GM18520 (cell line): Measurements from ENCODE around the gene SRGAP1.

Experiments used
- ATAC-seq: cut with Tn5 transposase; IDR thresholded peaks from one replicate; pipeline ENCODE4 v1.9.1; 2021; ENCODE audit not compliant: unreplicated experiment

The SRGAP1 gene

GRCh38 chr12:63844391-63845341 is at the start of gene SRGAP1:
TSS of gene SRGAP1 (plus strand) at chr12:63844700. CDS start at chr12:63844817, 117 bp downstream.
- no peak for ATAC-seq

- ATAC-seq: no peak
Measured at GRCh38 chr12:63795032-63795687, 49.3 kb upstream of the SRGAP1 start.

- no peak for ATAC-seq
Measured at GRCh38 chr12:63795944-63796343, 48.6 kb upstream of the SRGAP1 start.

GRCh38 chr12:63802012-63802608 is 42.4 kb upstream of the SRGAP1 start:
- ATAC-seq: no peak

- ATAC-seq: no peak
Measured at GRCh38 chr12:63804746-63805145, 39.8 kb upstream of the SRGAP1 start.

- no peak for ATAC-seq
Measured at GRCh38 chr12:63805704-63806672, 38.5 kb upstream of the SRGAP1 start.

- ATAC-seq: no peak
Measured at GRCh38 chr12:63808631-63809030, 35.9 kb upstream of the SRGAP1 start.

- no peak for ATAC-seq
Measured at GRCh38 chr12:63809566-63809965, 34.9 kb upstream of the SRGAP1 start.

- no peak for ATAC-seq
Measured at GRCh38 chr12:63811334-63811733, 33.2 kb upstream of the SRGAP1 start.

- ATAC-seq: no peak
Measured at GRCh38 chr12:63811755-63812154, 32.7 kb upstream of the SRGAP1 start.

GRCh38 chr12:63814146-63814772 is 30.2 kb upstream of the SRGAP1 start:
- no peak for ATAC-seq

- ATAC-seq: no peak
Measured at GRCh38 chr12:63815482-63815852, 29.0 kb upstream of the SRGAP1 start.

- no peak for ATAC-seq
Measured at GRCh38 chr12:63816031-63816430, 28.5 kb upstream of the SRGAP1 start.

- ATAC-seq: no peak
Measured at GRCh38 chr12:63820427-63820826, 24.1 kb upstream of the SRGAP1 start.

- no peak for ATAC-seq
Measured at GRCh38 chr12:63821781-63822251, 22.7 kb upstream of the SRGAP1 start.

- no peak for ATAC-seq
Measured at GRCh38 chr12:63822352-63822751, 22.1 kb upstream of the SRGAP1 start.

GRCh38 chr12:63823040-63823439 is 21.5 kb upstream of the SRGAP1 start:
- no peak for ATAC-seq

- peak; percentile 85 for ATAC-seq
Measured at GRCh38 chr12:63826006-63826585, 18.4 kb upstream of the SRGAP1 start.

GRCh38 chr12:63828867-63829266 is 15.6 kb upstream of the SRGAP1 start:
- ATAC-seq: no peak

- ATAC-seq: no peak
Measured at GRCh38 chr12:63836046-63836445, 8.5 kb upstream of the SRGAP1 start.
